GM19438 (cell line): ENCODE results near the gene ADARB1.

ENCODE experiments used
- ATAC-seq: cut with Tn5 transposase; IDR thresholded peaks from one replicate; pipeline ENCODE4 v1.9.1; 2021; ENCODE audit warnings: low read depth; ENCODE audit not compliant: unreplicated experiment

ADARB1 gene

GRCh38 chr21:45220714-45221490 lies 146.5 kb downstream of the ADARB1 start:
- ATAC-seq: no peak

GRCh38 chr21:45222001-45222400 lies 147.6 kb downstream of the ADARB1 start:
- no peak for ATAC-seq

GRCh38 chr21:45223236-45224185 lies 149.1 kb downstream of the ADARB1 start:
- ATAC-seq: no peak

- no peak for ATAC-seq
These were observed 150.0 kb downstream of the ADARB1 start for GRCh38 chr21:45224189-45224938.

- no peak for ATAC-seq
These were observed 150.8 kb downstream of the ADARB1 start for GRCh38 chr21:45225041-45225740.

- ATAC-seq: no peak
These were observed 151.5 kb downstream of the ADARB1 start for GRCh38 chr21:45225741-45226327.

GRCh38 chr21:45226540-45227326 lies 152.4 kb downstream of the ADARB1 start:
- no peak for ATAC-seq

- no peak for ATAC-seq
These were observed 153.4 kb downstream of the ADARB1 start for GRCh38 chr21:45227735-45228134.

GRCh38 chr21:45228171-45228641 lies 153.8 kb downstream of the ADARB1 start:
- ATAC-seq: no peak

- ATAC-seq: no peak
These were observed 154.4 kb downstream of the ADARB1 start for GRCh38 chr21:45228656-45229240.

- no peak for ATAC-seq
These were observed 157.3 kb downstream of the ADARB1 start for GRCh38 chr21:45231705-45232104.

GRCh38 chr21:45234127-45234526 lies 159.7 kb downstream of the ADARB1 start:
- ATAC-seq: no peak

GRCh38 chr21:45234965-45235364 lies 160.6 kb downstream of the ADARB1 start:
- no peak for ATAC-seq

GRCh38 chr21:45235488-45235887 lies 161.1 kb downstream of the ADARB1 start:
- no peak for ATAC-seq

GRCh38 chr21:45236481-45236880 lies 162.1 kb downstream of the ADARB1 start:
- ATAC-seq: no peak

- no peak for ATAC-seq
These were observed 163.0 kb downstream of the ADARB1 start for GRCh38 chr21:45237401-45237800.

- ATAC-seq: no peak
These were observed 167.0 kb downstream of the ADARB1 start for GRCh38 chr21:45241357-45241756.

GRCh38 chr21:45243603-45244002 lies 169.2 kb downstream of the ADARB1 start:
- no peak for ATAC-seq
